Measurements from ENCODE around the gene LBP.

DNA sequence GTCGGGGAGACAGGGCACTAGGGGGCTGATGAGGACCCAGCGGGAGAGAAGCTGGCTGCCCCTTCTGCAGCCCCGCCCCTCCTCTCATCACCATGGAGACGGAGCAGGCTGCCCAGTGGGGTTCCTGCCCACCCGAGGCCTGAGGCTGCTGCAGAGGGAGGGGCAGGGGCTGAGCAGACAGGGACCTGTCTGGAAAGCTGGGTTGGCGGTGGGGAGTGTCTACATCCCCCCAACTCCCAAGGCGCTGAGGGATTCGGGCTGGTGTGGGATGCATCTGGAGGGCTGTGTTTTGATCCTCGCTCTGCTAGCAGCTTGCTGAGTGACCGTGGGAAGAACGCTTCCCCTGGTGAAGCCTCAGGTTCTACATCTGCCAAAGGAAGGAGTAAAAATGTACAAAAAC is 43.5 kb upstream of the LBP start:
- TF ChIP-seq EZH2 (IDR thresholded peaks at IDR 0.05; ENCODE audit: borderline replicate concordance, insufficient read depth, low read depth, low read length, poor library complexity, severe bottlenecking): no peak
- TF ChIP-seq CTCF (IDR thresholded peaks at IDR 0.05): no peak

All from B cell (primary cell).